ENCODE data around the gene BCO2. TPM values are rescaled to one million over a fixed set of nuclear protein-coding genes. Genes with fewer than 3 reads are reported as not detected.

BCO2 gene
- 1 to 10 TPM in 1 of 2 donors, under 1 TPM in 1; 0.24 to 1.0 TPM for total RNA-seq
- polyA plus RNA-seq (2013, experiment 1 of 2), result 0.57 TPM
- polyA plus RNA-seq (2013, experiment 2 of 2), result 0.83 TPM
- long read RNA-seq, experiment 1, result 0 reads
- long read RNA-seq, experiment 2, result 0 reads
- long read RNA-seq, experiment 3, partial matches to known transcripts, result 0 of 3 reads
- long read RNA-seq, experiment 3, other reads (novel, unspliced or antisense), result 3 of 3 reads
- long read RNA-seq, experiment 4, partial matches to known transcripts, result 0 of 6 reads
- long read RNA-seq, experiment 4, other reads (novel, unspliced or antisense), result 6 of 6 reads

GRCh38 chr11:112174789-112175598, at the start of gene BCO2:
Gene BCO2 (plus strand): TSS chr11:112175512. CDS start chr11:112175602, 90 bp downstream.
- no peak within 1 kb of the TSS for H3K27ac Mint-ChIP-seq
- no peak within 1 kb of the TSS for H3K9ac ChIP-seq (ENCODE audit: extremely low read depth, low read length, poor library complexity, severe bottlenecking)
- H3K27me3 Mint-ChIP-seq (ENCODE audit: insufficient read depth), result peaks cover 12% of the 10 kb centered on the region
- 4 to 10% methylated on average over 9 to 11 of the region's 11 CpGs for WGBS, 2 experiments (ENCODE audit: insufficient coverage in 1 of 2, insufficient read length in 1 of 2)
- H3K27me3 ChIP-seq (ENCODE audit: control insufficient read depth, insufficient read depth, low read length, poor library complexity, severe bottlenecking), result no peaks in the 10 kb centered on the region
- H3K36me3 ChIP-seq (ENCODE audit: control insufficient read depth, insufficient read depth, low read length), result no peaks in the 10 kb centered on the region
- no peaks in the 10 kb centered on the region for H3K9me3 ChIP-seq (ENCODE audit: control insufficient read depth, low read length)
- H3K4me1 ChIP-seq (ENCODE audit: control insufficient read depth, insufficient read depth, low read length), result no peaks in the 10 kb centered on the region
- H3K4me3 ChIP-seq (ENCODE audit: low read length), result peak within 1 kb of the TSS; percentile 67
- H3K36me3 Mint-ChIP-seq (ENCODE audit: low read depth), result no peaks in the 10 kb centered on the region
- H3K9me3 Mint-ChIP-seq, result no peaks in the 10 kb centered on the region
- DNase-seq, result peak; percentile 86
- peak; percentile 99 for TF ChIP-seq CTCF (conservative IDR thresholded peaks at IDR 0.05)
- no peaks in the 10 kb centered on the region for H3K4me1 Mint-ChIP-seq
- peak within 1 kb of the TSS; percentile 29 for H3K4me3 Mint-ChIP-seq
- H3K27ac ChIP-seq (ENCODE audit: low read depth, low read length), result no peak within 1 kb of the TSS

GRCh38 chr11:112127056-112127455, 48.3 kb upstream of the BCO2 start:
- Mint-ChIP-seq H3K4me1 (no peaks in the 10 kb centered on the region), H3K36me3 (ENCODE audit: low read depth) (no peaks in the 10 kb centered on the region), H3K27ac (no peak overlapping the region), H3K4me3 (no peak overlapping the region), H3K27me3 (ENCODE audit: insufficient read depth) (no peaks in the 10 kb centered on the region), H3K9me3 (peaks cover under 1% of the 10 kb centered on the region)
- Histone ChIP-seq H3K9ac (ENCODE audit: extremely low read depth, low read length, poor library complexity, severe bottlenecking) (no peak overlapping the region), H3K9me3 (ENCODE audit: control insufficient read depth, low read length) (no peaks in the 10 kb centered on the region), H3K36me3 (ENCODE audit: control insufficient read depth, insufficient read depth, low read length) (no peaks in the 10 kb centered on the region), H3K4me1 (ENCODE audit: control insufficient read depth, insufficient read depth, low read length) (no peaks in the 10 kb centered on the region), H3K27ac (ENCODE audit: low read depth, low read length) (no peak overlapping the region), H3K4me3 (ENCODE audit: low read length) (no peak overlapping the region), H3K27me3 (ENCODE audit: control insufficient read depth, insufficient read depth, low read length, poor library complexity, severe bottlenecking) (no peaks in the 10 kb centered on the region)
- no peak for DNase-seq
- 99 to 100% methylated on average over 1 to 2 of the region's 2 CpGs for WGBS, 2 experiments (ENCODE audit: insufficient coverage in 1 of 2, insufficient read length in 1 of 2)
- TF ChIP-seq CTCF (conservative IDR thresholded peaks at IDR 0.05), result no peak

- H3K9me3 ChIP-seq (ENCODE audit: control insufficient read depth, low read length), result no peaks in the 10 kb centered on the region
- Mint-ChIP-seq H3K27ac (no peak overlapping the region), H3K9me3 (no peaks in the 10 kb centered on the region), H3K36me3 (ENCODE audit: low read depth) (no peaks in the 10 kb centered on the region), H3K4me3 (no peak overlapping the region), H3K27me3 (ENCODE audit: insufficient read depth) (no peaks in the 10 kb centered on the region), H3K4me1 (no peaks in the 10 kb centered on the region)
- DNase-seq, result no peak
- no peak overlapping the region for H3K27ac ChIP-seq (ENCODE audit: low read depth, low read length)
- H3K36me3 ChIP-seq (ENCODE audit: control insufficient read depth, insufficient read depth, low read length), result no peaks in the 10 kb centered on the region
- H3K9ac ChIP-seq (ENCODE audit: extremely low read depth, low read length, poor library complexity, severe bottlenecking), result no peak overlapping the region
- no peaks in the 10 kb centered on the region for H3K4me1 ChIP-seq (ENCODE audit: control insufficient read depth, insufficient read depth, low read length)
- H3K27me3 ChIP-seq (ENCODE audit: control insufficient read depth, insufficient read depth, low read length, poor library complexity, severe bottlenecking), result no peaks in the 10 kb centered on the region
- TF ChIP-seq CTCF (conservative IDR thresholded peaks at IDR 0.05), result no peak
- H3K4me3 ChIP-seq (ENCODE audit: low read length), result no peak overlapping the region
- 81 to 90% methylated on average over 3 of the region's 3 CpGs for WGBS, 2 experiments (ENCODE audit: insufficient coverage in 1 of 2, insufficient read length in 1 of 2)
Observed at GRCh38 chr11:112128483-112129121, 46.7 kb upstream of the BCO2 start.
